Esophagus mucosa (tissue), 1 donor: ENCODE measurements around the gene SPRR4. TPM values are rescaled to one million over a fixed set of nuclear protein-coding genes. Genes with fewer than 3 reads are reported as not detected.

Source experiments
- total RNA-seq: library from RNA; stranded (reverse); gene quantifications from one replicate; pipeline ENCODE4 v1.2.4, GENCODE V29; 2023
- donor health status: DM: yes; HTN: yes; CAD: no.

SPRR4 gene
- total RNA-seq, 1 donor from 2014 or later: not detected

Other genes starting within 250 kb of the SPRR4 start
- gene KPRP, start 212.6 kb upstream of the SPRR4 start, total RNA-seq: 3.6 TPM
- not detected for gene LCE1F, start 195.5 kb upstream of the SPRR4 start, total RNA-seq
- not detected for gene LCE1E, start 184.4 kb upstream of the SPRR4 start, total RNA-seq
- gene LCE1D, start 173.9 kb upstream of the SPRR4 start, total RNA-seq: not detected
- gene LCE1C, start 164.0 kb upstream of the SPRR4 start, total RNA-seq: 1.00 TPM
- not detected for gene LCE1B, start 158.7 kb upstream of the SPRR4 start, total RNA-seq
- not detected for gene LCE1A, start 143.2 kb upstream of the SPRR4 start, total RNA-seq
- gene LCE6A, start 127.8 kb upstream of the SPRR4 start, total RNA-seq: not detected
- not detected for gene LCE7A, start 110.7 kb upstream of the SPRR4 start, total RNA-seq
- gene SMCP, start 92.3 kb upstream of the SPRR4 start, total RNA-seq: not detected
- 145 TPM for gene IVL, start 62.1 kb upstream of the SPRR4 start, total RNA-seq
- 3.5 TPM for gene SPRR5, start 23.4 kb upstream of the SPRR4 start, total RNA-seq
- gene SPRR1A, start 13.4 kb downstream of the SPRR4 start, total RNA-seq: 1,843 TPM
- gene SPRR3, start 31.1 kb downstream of the SPRR4 start, total RNA-seq: 10,043 TPM
- 2,894 TPM for gene SPRR1B, start 60.6 kb downstream of the SPRR4 start, total RNA-seq
- gene SPRR2D, start 70.5 kb downstream of the SPRR4 start, total RNA-seq: 1,669 TPM
- gene SPRR2A, start 86.9 kb downstream of the SPRR4 start, total RNA-seq: 5,244 TPM
- 27.1 TPM for gene SPRR2B, start 101.0 kb downstream of the SPRR4 start, total RNA-seq
- 1,779 TPM for gene SPRR2E, start 123.9 kb downstream of the SPRR4 start, total RNA-seq
- 198 TPM for gene SPRR2F, start 142.9 kb downstream of the SPRR4 start, total RNA-seq
- gene SPRR2G, start 180.2 kb downstream of the SPRR4 start, total RNA-seq: 0.68 TPM
- gene LELP1, start 232.8 kb downstream of the SPRR4 start, total RNA-seq: not detected
- gene PRR9, start 246.9 kb downstream of the SPRR4 start, total RNA-seq: not detected